ENCODE results near the gene MPHOSPH8.
"Not testable (repeated sequence)": the region's sequence is repeated elsewhere in the genome, so short reads cannot be mapped to it uniquely, and the experiment has no call there.

Gene MPHOSPH8

DNA sequence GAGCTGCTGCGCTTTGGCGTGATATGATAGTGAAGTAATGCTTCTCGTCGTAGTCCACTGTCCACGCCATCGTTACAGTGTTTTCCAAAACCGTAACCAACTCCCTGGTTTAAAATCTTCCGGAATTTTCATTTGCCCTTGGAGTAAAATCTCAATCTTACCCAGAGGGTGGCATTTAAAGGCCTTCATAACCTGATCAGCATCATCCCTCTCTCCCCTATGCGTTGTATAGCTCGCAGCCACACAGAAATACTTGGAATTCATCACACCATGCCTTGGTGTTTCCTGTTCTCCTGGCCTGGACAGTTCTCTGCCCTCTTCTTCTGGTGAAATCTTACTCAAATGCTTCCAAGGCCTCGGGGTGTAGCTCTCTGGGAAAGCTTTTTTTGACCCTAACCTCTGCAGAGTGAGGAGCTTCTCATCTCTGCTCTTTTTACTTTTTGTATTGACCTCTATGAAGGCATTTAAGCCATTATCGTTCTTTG is 839 bp downstream of the MPHOSPH8 start:
- DNase-seq (ENCODE audit: low read depth) = no peak

DNA sequence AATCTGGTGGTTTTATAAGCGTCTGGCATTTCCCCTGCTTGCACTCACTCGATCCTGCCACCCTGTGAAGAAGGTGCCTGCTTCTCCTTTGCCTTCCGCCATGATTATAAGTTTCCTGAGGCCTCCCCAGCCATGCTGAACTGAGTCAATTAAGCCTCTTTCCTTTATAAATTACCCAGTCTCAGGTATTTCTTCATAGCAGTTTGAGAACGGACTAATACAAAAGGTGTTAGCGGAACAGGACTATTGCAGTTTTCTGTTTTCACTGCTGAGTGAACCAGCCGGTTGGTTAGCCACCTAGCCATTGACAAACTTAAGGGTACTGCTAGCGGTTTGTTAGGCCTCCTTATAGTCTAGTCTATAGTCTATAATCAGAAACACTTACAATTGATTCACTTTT is 2.5 kb downstream of the MPHOSPH8 start:
- not testable (repeated sequence) for DNase-seq (ENCODE audit: low read depth)

- no peak for DNase-seq (ENCODE audit: low read depth)
Observed at GRCh38 chr13:19643652-19644051, 10.2 kb downstream of the MPHOSPH8 start.

- no peak for DNase-seq (ENCODE audit: low read depth)
Observed at GRCh38 chr13:19645000-19645399, 11.5 kb downstream of the MPHOSPH8 start.

DNA sequence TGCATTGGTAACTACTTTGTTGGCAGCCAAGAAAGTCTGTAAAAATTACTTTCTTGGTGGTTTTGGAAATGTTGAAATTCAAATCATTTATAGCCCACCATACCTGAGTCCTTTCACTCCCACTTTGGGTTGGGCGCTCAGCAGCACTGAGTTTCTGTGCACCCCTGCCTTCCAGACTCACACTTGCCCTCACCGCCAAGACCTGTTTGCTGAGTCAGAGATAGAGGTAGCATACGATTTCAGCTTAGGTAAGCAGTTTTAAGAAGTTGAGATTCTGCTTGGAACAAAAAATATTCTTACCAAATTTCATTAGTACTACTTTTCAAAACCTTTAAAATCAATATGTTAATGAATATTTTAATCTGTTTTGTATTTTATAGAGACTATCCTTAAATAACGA is 12.6 kb downstream of the MPHOSPH8 start:
- DNase-seq (ENCODE audit: low read depth) = no peak

- no peak for DNase-seq (ENCODE audit: low read depth)
Observed at GRCh38 chr13:19650742-19651141, 17.3 kb downstream of the MPHOSPH8 start.

DNA sequence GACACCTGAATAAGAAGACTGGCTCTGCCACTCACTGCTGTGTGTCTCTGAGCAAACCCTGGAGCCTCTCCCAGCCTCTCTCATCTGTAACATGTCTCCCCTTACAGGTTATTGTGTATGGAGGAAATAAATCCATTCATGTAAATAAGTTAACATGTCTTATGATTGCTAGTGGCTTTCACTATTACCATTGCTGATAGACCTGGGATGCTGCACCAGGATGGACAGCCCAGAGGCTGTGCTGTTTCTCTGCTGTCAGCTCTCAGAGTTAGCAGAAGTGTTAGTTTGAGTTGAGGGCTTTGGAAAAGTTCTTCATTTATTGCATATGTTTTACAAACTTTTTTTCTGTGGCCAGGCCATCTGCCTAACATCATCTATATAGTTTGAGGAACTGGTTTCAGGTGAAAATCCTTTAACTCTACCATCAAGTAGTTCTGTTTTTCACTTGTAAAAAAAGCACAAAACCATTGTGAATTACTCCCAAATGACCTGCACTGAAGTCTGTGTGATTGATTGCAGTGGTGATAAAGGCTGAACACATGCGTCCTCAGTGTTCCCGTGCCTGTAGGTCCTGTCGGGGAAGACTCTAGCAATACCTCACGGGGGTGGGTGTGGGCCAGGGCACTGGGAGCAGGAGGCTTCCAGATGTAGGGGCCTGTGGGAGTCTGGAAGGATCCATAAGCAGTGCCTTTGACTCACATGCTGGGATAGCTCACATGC is 24.6 kb downstream of the MPHOSPH8 start:
- no peak for DNase-seq (ENCODE audit: low read depth)

GRCh38 chr13:19658831-19659230 is 25.4 kb downstream of the MPHOSPH8 start:
- no peak for DNase-seq (ENCODE audit: low read depth)

DNA sequence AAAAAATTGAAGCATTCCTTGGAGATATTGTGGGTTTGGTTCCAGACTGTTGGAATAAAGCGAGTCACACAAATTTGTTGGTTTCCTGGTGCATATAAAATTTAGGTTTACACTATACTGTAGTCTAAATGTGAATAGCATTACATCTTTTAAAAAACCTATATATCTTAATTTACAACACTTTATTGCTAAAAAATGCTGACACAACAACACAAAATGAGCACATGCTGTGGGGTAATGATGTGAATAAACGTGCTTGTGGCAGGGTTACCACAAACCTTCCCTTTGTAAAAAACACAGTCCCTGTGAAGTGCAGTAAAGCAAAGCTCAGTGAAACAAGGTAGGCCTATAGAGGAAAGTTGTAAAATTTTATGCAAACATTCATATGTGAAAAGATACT is 27.7 kb downstream of the MPHOSPH8 start:
- DNase-seq (ENCODE audit: low read depth) = no peak

DNA sequence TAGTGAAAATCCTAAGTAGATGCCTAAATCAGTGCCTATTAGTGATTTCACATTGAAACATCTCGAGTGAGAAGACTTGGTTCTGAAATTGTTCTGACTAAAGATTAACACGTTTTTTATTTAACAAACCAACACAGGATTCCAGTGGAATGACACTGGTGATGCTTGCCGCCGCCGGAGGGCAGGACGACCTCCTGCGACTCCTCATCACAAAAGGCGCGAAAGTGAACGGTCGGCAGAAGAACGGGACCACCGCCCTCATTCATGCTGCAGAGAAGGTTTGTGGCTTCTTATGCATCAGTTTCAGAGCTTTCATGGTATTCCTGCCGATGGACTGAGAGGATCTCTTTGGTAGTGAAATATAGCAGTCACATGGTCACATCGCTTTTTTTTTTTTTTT is 28.1 kb downstream of the MPHOSPH8 start:
- DNase-seq (ENCODE audit: low read depth) = no peak

- DNase-seq (ENCODE audit: low read depth) = no peak
Observed at GRCh38 chr13:19663416-19663979, 30.0 kb downstream of the MPHOSPH8 start.

- DNase-seq (ENCODE audit: low read depth) = no peak
Observed at GRCh38 chr13:19664481-19665230, 31.2 kb downstream of the MPHOSPH8 start.

DNA sequence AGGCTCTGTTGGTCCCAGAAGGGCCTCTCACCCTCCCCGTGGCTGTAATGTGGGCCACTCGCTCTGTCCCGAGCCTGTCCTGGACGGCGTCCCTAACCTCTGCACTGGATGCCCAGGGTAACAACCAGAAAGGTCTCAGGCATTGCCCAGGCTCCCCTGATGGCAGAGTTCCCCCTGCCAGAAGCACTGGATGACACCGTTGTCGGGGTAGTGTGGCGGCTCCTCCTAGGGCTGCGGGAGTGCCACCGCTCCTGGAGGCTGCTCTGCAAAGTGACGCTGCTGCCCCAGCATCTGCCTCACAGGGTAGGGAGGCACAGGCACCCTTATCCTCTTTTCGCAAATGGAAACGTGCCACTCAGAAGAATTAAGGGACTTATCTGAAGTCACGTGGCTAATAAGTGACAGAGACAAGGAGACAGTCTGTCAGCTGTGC is 32.0 kb downstream of the MPHOSPH8 start:
- DNase-seq (ENCODE audit: low read depth) = no peak

GRCh38 chr13:19668778-19669177 is 35.3 kb downstream of the MPHOSPH8 start:
- no peak for DNase-seq (ENCODE audit: low read depth)

GRCh38 chr13:19670147-19670546 is 36.7 kb downstream of the MPHOSPH8 start:
- DNase-seq (ENCODE audit: low read depth) = no peak

- DNase-seq (ENCODE audit: low read depth) = no peak
Observed at GRCh38 chr13:19672990-19673389, 39.5 kb downstream of the MPHOSPH8 start.

DNA sequence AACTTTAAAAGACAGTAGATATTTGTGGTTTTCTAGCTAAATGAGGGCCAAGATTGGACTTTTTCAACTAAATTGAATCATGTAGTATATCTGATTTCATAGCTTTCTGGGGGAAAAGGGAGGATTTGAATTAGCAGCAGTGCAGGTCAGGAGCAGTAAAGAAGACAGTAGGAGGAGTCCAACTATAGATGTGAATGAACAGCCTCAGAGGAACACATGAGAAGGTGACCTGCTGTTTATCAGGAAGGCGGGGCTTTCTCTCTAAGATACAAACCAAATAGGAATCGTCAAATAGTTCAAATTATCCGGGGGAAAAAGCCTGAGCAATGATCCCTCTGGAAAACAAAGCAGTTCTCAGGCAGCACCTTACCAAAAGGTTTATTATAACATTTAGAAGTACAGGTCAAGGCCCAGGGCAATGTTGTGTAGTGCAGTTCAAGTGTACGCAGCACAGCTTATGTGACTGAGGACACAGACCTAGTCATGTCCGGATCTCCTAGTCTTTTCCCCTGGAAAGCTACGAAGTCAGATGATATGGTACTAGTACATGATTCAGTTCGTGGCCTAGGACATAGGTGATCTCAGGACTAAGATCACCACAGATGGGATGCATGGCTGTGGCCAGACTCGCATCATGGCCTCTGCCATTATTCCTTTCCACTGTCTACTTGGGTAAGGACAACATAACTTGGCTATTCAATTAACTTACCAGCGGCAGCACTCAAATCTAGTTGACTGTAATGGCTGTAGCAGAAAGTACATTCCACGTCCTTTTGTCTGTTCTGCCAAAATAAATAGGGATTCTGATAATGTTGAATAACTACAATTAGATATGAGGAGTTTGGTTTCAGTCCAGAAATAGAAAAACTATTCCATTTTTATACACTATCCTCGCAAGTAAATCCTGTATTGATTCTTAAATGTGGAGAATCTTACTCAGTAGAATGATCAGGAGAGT is 40.3 kb downstream of the MPHOSPH8 start:
- no peak for DNase-seq (ENCODE audit: low read depth)

GRCh38 chr13:19674898-19675297 is 41.4 kb downstream of the MPHOSPH8 start:
- no peak for DNase-seq (ENCODE audit: low read depth)

GRCh38 chr13:19676168-19676567 is 42.7 kb downstream of the MPHOSPH8 start:
- DNase-seq (ENCODE audit: low read depth) = no peak

DNA sequence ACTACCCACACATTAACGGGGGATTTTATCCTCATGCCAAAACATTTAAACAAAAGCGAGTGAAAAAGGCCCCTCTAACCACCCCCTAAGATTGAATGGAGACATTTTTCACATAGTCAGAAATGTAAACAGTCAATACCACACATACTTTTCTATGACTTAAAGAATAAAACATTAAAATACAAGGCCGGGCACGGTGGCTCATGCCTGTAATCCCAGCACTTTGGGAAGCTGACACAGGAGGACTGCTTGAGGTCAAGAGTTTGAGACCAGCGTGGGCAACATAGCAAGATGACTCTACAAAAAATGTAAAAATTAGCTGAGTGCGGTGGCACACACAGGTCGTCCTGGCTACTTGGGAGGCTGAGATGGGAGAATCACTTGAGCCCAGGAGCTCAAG is 47.3 kb downstream of the MPHOSPH8 start:
- no peak for DNase-seq (ENCODE audit: low read depth)

DNA sequence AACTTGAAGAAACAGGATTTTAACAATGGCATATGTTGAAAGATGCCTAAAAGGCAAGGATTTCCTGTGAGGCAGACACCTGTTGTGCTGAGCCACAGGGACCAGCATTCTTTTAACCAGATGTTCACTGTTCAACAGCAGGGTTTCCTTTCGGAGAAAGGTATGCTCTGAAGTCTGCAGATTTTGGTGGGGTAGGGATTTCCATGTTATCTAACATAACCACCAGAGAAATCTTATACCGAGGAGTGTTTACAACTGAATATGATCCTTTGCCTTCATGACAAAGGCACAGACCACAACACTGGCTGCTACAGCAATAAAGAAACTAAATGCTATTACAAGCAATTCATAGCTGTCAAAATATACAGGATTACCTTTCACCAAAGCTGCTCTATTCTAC is 48.1 kb downstream of the MPHOSPH8 start:
- no peak for DNase-seq (ENCODE audit: low read depth)

DNA sequence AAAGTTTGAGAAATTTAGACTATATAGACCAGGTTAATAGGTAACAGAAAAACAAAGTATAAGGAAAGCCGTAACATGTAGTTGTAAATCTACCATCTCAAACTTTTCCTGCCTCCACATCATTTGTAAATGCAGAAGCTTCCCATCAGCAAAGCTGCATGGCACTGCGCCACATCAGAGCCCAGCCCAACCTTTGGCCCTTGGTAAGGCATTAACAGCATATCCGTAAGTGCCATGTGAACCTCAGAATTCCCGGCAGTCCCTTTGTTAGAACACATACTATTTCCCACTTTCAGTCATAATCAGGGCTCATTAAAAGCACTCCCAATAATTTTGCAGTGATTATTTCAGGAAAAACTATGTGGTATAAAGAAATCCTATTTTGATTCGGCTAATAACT is 51.6 kb downstream of the MPHOSPH8 start:
- no peak for DNase-seq (ENCODE audit: low read depth)
